GM06990 (cell line): ENCODE measurements around the gene GSPT1.
"Not testable (repeated sequence)": the region's sequence is repeated elsewhere in the genome, so short reads cannot be mapped to it uniquely, and the experiment has no call there.

Experiments
- DNase-seq: peaks from one replicate; pipeline ENCODE4 v3.0.0-alpha.2; 2011; ENCODE audit not compliant: insufficient read length; ENCODE audit errors: extremely low read depth
- H3K27me3 ChIP-seq: replicated peaks from 2 replicates; pipeline ENCODE4 v1.6.0; 2011; ENCODE audit warnings: low read length; ENCODE audit not compliant: control insufficient read depth, insufficient read depth
- H3K36me3 ChIP-seq: 2 replicates; pipeline ENCODE4 v1.5.1; 2011; ENCODE audit warnings: low read length; ENCODE audit not compliant: control insufficient read depth, insufficient read depth
- H3K4me3 ChIP-seq: replicated peaks from 2 replicates; pipeline ENCODE4 v1.5.1; 2011; ENCODE audit warnings: low read depth, mild to moderate bottlenecking, control low read depth, low read length
- CTCF ChIP-seq: IDR thresholded peaks from 2 replicates; pipeline ENCODE4 v1.5.1; 2011; ENCODE audit warnings: low read length, control low read depth, mild to moderate bottlenecking, inconsistent platforms; ENCODE audit not compliant: insufficient read depth, poor library complexity, severe bottlenecking

Gene GSPT1

GRCh38 chr16:11824362-11824761, 91.4 kb downstream of the GSPT1 start:
- no peaks in the 10 kb centered on the region for H3K36me3 ChIP-seq
- H3K4me3 ChIP-seq: no peak overlapping the region
- no peak for DNase-seq
- no peak for TF ChIP-seq CTCF
- H3K27me3 ChIP-seq: no peaks in the 10 kb centered on the region

DNA sequence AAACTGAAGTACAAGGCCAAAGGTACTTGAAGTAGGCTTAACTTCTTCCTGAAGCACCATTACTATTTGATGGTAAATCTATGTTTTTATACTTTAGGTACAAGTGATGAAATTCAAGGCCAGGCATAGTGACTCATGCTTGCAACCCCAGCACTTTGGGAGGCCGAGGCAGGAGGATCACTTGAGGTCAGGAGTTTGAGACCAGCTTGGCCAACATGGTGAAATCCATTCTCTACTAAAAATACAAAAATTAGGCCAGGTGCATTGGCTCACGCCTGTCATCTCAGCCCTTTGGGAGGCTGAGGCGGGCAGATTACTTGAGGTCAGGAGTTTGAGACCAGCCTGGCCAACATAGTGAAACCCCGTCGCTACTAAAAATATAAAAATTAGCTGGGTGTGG, 92.1 kb downstream of the GSPT1 start:
- not testable (repeated sequence) for H3K27me3 ChIP-seq, H3K36me3 ChIP-seq, DNase-seq, H3K4me3 ChIP-seq

GRCh38 chr16:11819798-11820197, 96.0 kb downstream of the GSPT1 start:
- no peaks in the 10 kb centered on the region for H3K27me3 ChIP-seq
- no peak for TF ChIP-seq CTCF
- no peaks in the 10 kb centered on the region for H3K36me3 ChIP-seq
- H3K4me3 ChIP-seq: no peak overlapping the region
- DNase-seq: no peak

DNA sequence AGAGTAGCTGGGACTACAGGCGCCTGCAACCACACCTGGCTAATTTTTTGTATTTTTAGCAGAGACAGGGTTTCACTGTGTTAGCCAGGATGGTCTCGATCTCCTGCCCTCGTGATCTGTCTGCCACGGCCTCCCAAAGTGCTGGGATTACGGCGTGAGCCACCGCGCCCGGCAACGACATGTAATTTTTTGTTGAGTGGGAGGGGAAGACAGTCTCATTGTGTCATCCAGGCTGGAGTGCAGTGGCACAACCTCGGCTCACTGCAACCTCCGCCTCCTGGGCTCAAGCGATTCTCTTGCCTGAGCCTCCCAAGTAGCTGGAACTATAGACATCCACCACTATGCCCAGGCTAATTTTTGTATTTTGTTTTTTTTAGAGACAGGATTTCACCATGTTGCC, 96.8 kb downstream of the GSPT1 start:
- H3K4me3 ChIP-seq, H3K27me3 ChIP-seq, H3K36me3 ChIP-seq, DNase-seq: not testable (repeated sequence)
